ENCODE results near the gene AGTRAP.

The AGTRAP gene

GRCh38 chr1:11735854-11736745, at the start of gene AGTRAP:
AGTRAP (plus strand) TSS chr1:11736136; CDS start chr1:11736209, 73 bp downstream.
- FAIRE-seq (peak; percentile 46), DNase-seq (ENCODE audit: low spot score) (peak; percentile 96)

GRCh38 chr1:11688506-11688905, 47.4 kb upstream of the AGTRAP start:
- FAIRE-seq: no peak
- no peak for DNase-seq (ENCODE audit: low spot score)

GRCh38 chr1:11690397-11691301, 45.3 kb upstream of the AGTRAP start:
- FAIRE-seq: no peak

GRCh38 chr1:11691302-11691914, 44.5 kb upstream of the AGTRAP start, which contains the start of gene DRAXIN:
DRAXIN (plus strand) TSS chr1:11691710; CDS start chr1:11706259, 14,549 bp downstream.
- FAIRE-seq: no peak
- peak; percentile 37 for DNase-seq (ENCODE audit: low spot score)

More at GRCh38 chr1:11690397-11691301, 45.3 kb upstream of the AGTRAP start:
- DNase-seq (ENCODE audit: low spot score): no peak

DNA sequence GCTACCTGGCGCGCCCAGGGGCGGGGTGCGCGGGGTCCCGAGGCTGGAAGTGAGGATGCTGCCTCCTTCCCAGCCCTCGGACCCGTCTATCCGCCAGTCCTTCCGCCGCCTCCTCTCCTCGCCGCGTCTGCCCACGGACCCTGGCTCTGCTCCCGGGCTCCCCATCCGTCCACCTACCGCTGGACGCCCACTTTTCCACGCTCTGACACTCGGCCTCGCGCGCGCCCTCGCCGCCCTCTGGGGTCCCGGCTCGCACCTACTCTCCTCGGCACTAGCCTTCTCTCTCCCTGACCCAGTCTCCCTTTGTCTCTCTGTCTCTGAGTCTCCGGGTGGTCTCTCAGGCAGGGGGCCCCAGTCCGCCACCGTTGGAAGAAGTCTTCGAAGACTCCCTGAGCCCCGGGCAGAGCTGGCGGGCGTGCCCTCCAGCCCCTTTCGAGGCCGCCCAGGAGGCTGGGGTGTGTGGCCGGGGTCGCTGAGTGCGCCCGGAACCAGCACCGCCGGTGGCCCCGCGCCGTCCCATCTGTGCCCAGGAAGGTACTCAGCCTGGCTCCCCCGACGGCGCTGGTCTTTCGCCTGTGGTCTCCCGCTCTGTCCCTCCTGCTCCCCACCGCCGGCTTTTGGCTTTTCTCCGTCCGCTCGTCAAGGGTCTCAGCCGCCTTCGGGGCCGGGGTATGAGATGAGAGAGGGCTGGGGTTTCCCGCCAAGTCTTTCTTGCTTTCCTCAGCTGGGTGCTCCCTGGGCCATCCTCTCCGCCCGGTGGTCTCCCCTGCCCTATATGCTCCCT, 43.8 kb upstream of the AGTRAP start:
- no peak for FAIRE-seq
- DNase-seq (ENCODE audit: low spot score): no peak

DNA sequence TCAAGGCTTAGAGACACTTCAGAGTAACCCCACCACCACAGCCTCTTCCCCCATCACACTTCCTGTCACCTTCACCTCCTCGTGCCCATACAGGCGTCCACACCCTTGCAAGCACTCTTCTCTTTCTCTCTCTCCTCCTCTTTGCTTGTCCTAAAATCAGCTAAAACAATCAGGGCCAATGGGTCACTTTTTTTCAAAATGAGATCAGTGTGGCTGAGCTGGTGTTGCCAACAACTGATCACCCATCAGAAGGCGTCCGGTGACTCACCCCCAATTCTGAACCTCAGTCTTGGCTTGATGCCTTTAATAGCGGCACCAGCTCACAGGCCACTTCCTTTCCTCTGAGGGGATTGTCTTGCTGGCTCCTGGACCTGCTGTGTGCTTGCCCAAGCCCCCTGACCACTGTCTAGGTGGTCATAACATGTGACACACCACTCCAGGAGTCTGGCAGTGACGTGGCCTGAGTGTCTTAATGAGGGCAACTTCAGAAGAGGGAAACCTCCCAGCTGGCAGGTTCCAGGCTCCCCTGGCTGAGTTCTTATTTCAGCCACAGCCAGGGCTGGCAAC, 42.8 kb upstream of the AGTRAP start:
- DNase-seq (ENCODE audit: low spot score): peak; percentile 93
- FAIRE-seq: no peak

GRCh38 chr1:11693917-11694316, 42.0 kb upstream of the AGTRAP start:
- FAIRE-seq (no peak), DNase-seq (ENCODE audit: low spot score) (no peak)

- DNase-seq (ENCODE audit: low spot score) (no peak), FAIRE-seq (no peak)
Measured at GRCh38 chr1:11695861-11696260, 40.1 kb upstream of the AGTRAP start.

- no peak for FAIRE-seq
Measured at GRCh38 chr1:11697188-11697892, 38.6 kb upstream of the AGTRAP start.

DNA sequence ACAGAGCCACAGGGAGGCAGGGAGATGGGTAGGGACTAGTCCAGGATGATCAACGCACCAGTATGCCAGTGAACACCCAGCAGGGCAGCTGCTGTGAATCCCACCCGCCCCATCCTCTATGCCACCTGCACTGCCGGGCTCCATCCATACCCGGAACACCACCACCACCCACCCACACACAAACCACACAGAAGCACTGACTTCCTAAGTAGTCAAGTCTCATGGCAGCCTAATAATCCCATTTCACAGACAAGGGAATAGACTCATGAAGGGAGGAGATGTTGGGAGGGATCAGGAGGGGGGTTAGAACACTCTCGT, 38.1 kb upstream of the AGTRAP start:
- DNase-seq (ENCODE audit: low spot score): no peak
- no peak for FAIRE-seq

More at GRCh38 chr1:11697188-11697892, 38.6 kb upstream of the AGTRAP start:
- DNase-seq (ENCODE audit: low spot score): no peak

DNA sequence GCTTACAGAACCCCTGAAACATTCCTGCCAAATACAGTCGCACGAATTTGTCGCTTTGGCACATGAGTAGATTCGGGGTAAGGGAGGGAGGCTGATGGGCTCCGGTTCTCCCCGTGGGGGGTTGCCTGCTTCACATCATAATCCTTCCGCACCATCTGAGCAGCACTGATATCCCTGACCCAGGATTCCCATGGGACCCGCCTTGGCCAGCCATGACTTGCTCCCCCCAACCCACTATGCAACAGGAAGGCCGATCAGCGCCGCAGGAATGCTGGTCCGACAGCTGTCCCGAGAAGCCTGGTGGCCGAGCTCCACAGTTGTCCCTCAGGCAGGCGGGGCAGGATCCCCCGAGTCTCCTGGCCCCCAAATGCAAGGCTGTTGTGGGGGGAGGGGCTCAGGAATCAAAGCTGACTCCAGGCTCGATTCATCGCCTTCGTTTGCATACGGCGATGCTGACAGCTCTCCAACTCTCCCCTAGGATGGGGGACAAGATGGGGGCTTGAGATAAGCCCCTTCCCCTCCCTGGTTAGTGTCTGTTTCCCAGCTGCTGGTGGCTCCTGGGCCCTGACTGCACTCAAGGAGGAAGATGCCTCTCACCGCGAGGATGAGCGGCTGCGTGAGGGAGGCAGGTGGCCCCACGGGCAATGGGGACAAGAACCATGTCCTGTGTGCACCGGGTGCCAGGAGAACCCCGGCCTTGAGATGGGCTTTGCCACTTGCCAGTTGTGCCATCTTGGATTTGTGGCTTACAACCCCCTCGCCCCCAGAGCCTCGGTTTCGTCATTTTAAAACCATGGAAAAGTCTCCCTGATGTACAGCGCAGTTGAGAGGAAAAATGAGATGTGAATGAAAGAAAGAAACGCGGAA, 35.1 kb upstream of the AGTRAP start:
- FAIRE-seq (no peak), DNase-seq (ENCODE audit: low spot score) (no peak)

- FAIRE-seq (no peak), DNase-seq (ENCODE audit: low spot score) (no peak)
Measured at GRCh38 chr1:11701551-11701961, 34.4 kb upstream of the AGTRAP start.

GRCh38 chr1:11701981-11702803, 33.7 kb upstream of the AGTRAP start:
- DNase-seq (ENCODE audit: low spot score) (no peak), FAIRE-seq (peak; percentile 99)

GRCh38 chr1:11703357-11704193, 32.4 kb upstream of the AGTRAP start:
- FAIRE-seq (no peak), DNase-seq (ENCODE audit: low spot score) (no peak)

- DNase-seq (ENCODE audit: low spot score): no peak
- no peak for FAIRE-seq
Measured at GRCh38 chr1:11704194-11704529, 31.8 kb upstream of the AGTRAP start.

DNA sequence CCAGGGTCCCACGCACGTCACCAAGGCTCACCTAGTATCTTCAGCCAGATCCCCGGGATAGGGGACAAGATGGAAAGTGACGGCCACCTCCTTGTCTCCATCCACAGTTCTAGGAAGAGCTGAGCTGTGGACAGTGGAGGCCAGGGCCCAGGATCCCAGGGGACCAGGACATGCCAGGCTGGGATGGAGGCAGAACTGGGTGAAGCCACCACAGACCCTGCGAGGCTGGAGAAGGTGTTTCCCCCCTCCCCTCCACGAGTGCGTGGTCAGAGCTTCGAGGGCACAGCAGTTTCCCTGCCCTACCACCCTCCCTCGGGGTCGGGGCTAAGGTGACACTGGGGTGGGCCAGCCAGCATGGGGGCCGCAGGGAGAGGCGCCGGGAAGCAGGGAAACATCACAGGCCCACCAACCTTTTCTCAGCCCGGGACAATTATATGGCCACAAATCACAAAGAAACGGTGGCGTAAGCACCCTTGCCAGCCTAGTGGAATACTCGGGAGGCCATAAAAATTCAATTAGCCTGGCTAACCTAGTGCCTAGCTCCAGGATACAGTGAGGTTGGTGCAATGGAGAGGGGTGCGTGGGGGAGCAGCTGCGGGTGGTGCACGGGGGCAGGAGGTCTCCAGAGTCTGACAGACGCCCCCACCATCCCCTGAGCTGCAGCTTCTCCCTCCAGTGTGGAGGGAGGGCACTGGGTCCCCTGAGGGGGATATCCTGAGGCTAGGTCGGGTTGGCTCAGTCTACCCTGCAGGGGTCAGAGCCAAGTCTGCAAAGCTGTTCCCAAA, 31.1 kb upstream of the AGTRAP start:
- no peak for DNase-seq (ENCODE audit: low spot score)

More for the DNA sequence above, 31.1 kb upstream of the AGTRAP start:
- FAIRE-seq: no peak
